B cell (primary cell): ENCODE results near the gene SNTA1. TPM values are rescaled to one million over a fixed set of nuclear protein-coding genes. Genes with fewer than 3 reads are reported as not detected.

Experiments
- ATAC-seq: fragments of 200-7000 bp; cut with Tn5 transposase; one replicate; pipeline ENCODE4 v1.10.0; 2021; ENCODE audit warnings: low read depth, mild to moderate bottlenecking, moderate number of reproducible peaks, moderate library complexity
- CTCF ChIA-PET: fragments of 350-600 bp; sonication (Branson Sonifier 250); formaldehyde crosslinking; loops from one replicate; lab custom pipeline; 2021; ENCODE audit warnings: antibody characterized with exemption, inconsistent platforms; lab: Charles Lee
- POLR2A ChIA-PET: fragments of 350-600 bp; sonication (Branson Sonifier 250); formaldehyde crosslinking; loops from one replicate; lab custom pipeline; 2021; ENCODE audit warnings: antibody characterized with exemption; lab: Charles Lee
- DNase-seq: peaks from one replicate; pipeline ENCODE4 v3.0.0; 2013
- H2AFZ ChIP-seq: 2 replicates; pipeline ENCODE4 v1.6.1; 2012; ENCODE audit warnings: mild to moderate bottlenecking, low read depth, low read length; ENCODE audit not compliant: insufficient read depth, poor library complexity, severe bottlenecking
- H3K27ac ChIP-seq, 2 donors: 1 replicate in 1 of 2; 2 replicates in 1 of 2; pipeline ENCODE4 v1.5.1; 2012 to 2013; ENCODE audit warnings: low read length in 2 of 2, mild to moderate bottlenecking in 2 of 2, moderate library complexity in 1 of 2
- H3K27me3 ChIP-seq, 4 experiments: fragments of 200-600 bp in 1 of 4; sonication (generic) in 1 of 4; replicated peaks in 1 of 4; 1 replicate in 2 of 4; 2 replicates in 2 of 4; pipeline versions ENCODE4 v1.6.1 to v1.7.0; 2013 to 2016; ENCODE audit warnings: low read length in 3 of 4, mild to moderate bottlenecking in 2 of 4, mixed read lengths in 1 of 4, moderate library complexity in 1 of 4; ENCODE audit not compliant: insufficient read depth in 4 of 4, control insufficient read depth in 3 of 4; ENCODE audit errors: control extremely low read depth in 1 of 4
- H3K36me3 ChIP-seq, 2 experiments: replicated peaks in 1 of 2; 1 replicate in 1 of 2; 2 replicates in 1 of 2; pipeline versions ENCODE4 v1.6.1 to v1.7.1; 2013; ENCODE audit warnings: low read length in 1 of 2; ENCODE audit not compliant: insufficient read depth in 2 of 2, control insufficient read depth in 1 of 2; ENCODE audit errors: control extremely low read depth in 1 of 2, extremely low read depth in 1 of 2
- H3K4me1 ChIP-seq, 2 donors: fragments of 200-600 bp in 1 of 2; sonication (generic) in 1 of 2; 1 replicate in 1 of 2; 2 replicates in 1 of 2; pipeline versions ENCODE4 v1.5.1 to v1.6.1; 2013 to 2017; ENCODE audit warnings: low read length in 2 of 2; ENCODE audit not compliant: control insufficient read depth in 2 of 2, insufficient read depth in 2 of 2
- H3K4me2 ChIP-seq: replicated peaks from 2 replicates; pipeline ENCODE3; 2012; ENCODE audit warnings: mild to moderate bottlenecking, low read depth, low read length; ENCODE audit not compliant: poor library complexity, severe bottlenecking
- H3K4me3 ChIP-seq, 5 experiments: fragments of 200-600 bp in 1 of 5; sonication (generic) in 1 of 5; 1 replicate in 3 of 5; 2 replicates in 2 of 5; pipeline versions ENCODE4 v1.5.1 to v1.7.0; 2011 to 2016; ENCODE audit warnings: low read length in 4 of 5, mild to moderate bottlenecking in 4 of 5, low read depth in 2 of 5, control low read depth in 1 of 5, moderate library complexity in 1 of 5; ENCODE audit not compliant: insufficient read depth in 1 of 5; ENCODE audit errors: control extremely low read depth in 1 of 5, extremely low read depth in 1 of 5
- H3K79me2 ChIP-seq: fragments of 200-600 bp; sonication (generic); one replicate; pipeline ENCODE4 v1.6.0; 2016; ENCODE audit warnings: low read length; ENCODE audit not compliant: control insufficient read depth, insufficient read depth
- H3K9ac ChIP-seq: fragments of 200-600 bp; sonication (generic); 2 replicates; pipeline ENCODE4 v1.6.1; 2017; ENCODE audit warnings: mild to moderate bottlenecking, low read length, moderate library complexity
- H3K9me3 ChIP-seq, 3 donors: one replicate each; pipeline versions ENCODE4 v1.6.1 to v1.7.1; 2013; ENCODE audit warnings: low read length in 2 of 3; ENCODE audit not compliant: control insufficient read depth in 2 of 3, insufficient read depth in 1 of 3; ENCODE audit errors: control extremely low read depth in 1 of 3
- H4K20me1 ChIP-seq: 2 replicates; pipeline ENCODE4 v1.6.0; 2012; ENCODE audit warnings: mild to moderate bottlenecking, low read length; ENCODE audit not compliant: insufficient read depth, control insufficient read depth, poor library complexity, severe bottlenecking
- H3K27ac Mint-ChIP-seq: one replicate; pipeline ENCODE4 v1.8.0; 2021; ENCODE audit warnings: mixed read lengths
- H3K27me3 Mint-ChIP-seq: one replicate; pipeline ENCODE4 v1.8.0; 2021; ENCODE audit warnings: mixed read lengths
- H3K4me1 Mint-ChIP-seq: one replicate; pipeline ENCODE4 v1.8.0; 2021; ENCODE audit warnings: mixed read lengths
- H3K4me3 Mint-ChIP-seq: one replicate; pipeline ENCODE4 v1.8.0; 2021; ENCODE audit warnings: mixed read lengths
- H3K9me3 Mint-ChIP-seq: one replicate; pipeline ENCODE4 v1.8.0; 2022; ENCODE audit warnings: mixed read lengths; ENCODE audit not compliant: insufficient read depth
- CTCF ChIP-seq: fragments of 200-600 bp; IDR thresholded peaks from one replicate; pipeline ENCODE4 v1.8.0; 2022; ENCODE audit warnings: antibody characterized with exemption, mild to moderate bottlenecking
- EZH2 ChIP-seq: IDR thresholded peaks from 2 replicates; pipeline ENCODE4 v1.6.1; 2012; ENCODE audit warnings: borderline replicate concordance, low read depth, mild to moderate bottlenecking, moderate library complexity, low read length; ENCODE audit not compliant: insufficient read depth, poor library complexity, severe bottlenecking
- WGBS: methylation state at CpG from one replicate; pipeline ENCODE4 v1.1.5; 2013; ENCODE audit warnings: missing lambda C conversion rate; ENCODE audit not compliant: insufficient coverage; 5-methylcytosine and 5-hydroxymethylcytosine counted together
- intact Hi-C: fragments of 100-400 bp; cut with micrococcal nuclease; formaldehyde crosslinking; loops from one replicate; pipeline ENCODE4 v1.10.0; 2022
- polyA plus RNA-seq: library from polyadenylated mRNA; depleted of rRNA; stranded (reverse); fragments of >200 nt; gene quantifications from 2 replicates; pipeline ENCODE4 v1.2.3, GENCODE V29; 2012
- total RNA-seq, 2 donors: library from RNA; stranded (reverse); fragments of 120-200 nt in 1 of 2; gene quantifications; 1 replicate in 1 of 2; 2 replicates in 1 of 2; pipeline versions ENCODE4 v1.2.3 to v1.2.4, GENCODE V29; 2013 to 2022

SNTA1 gene
- total and polyA plus RNA-seq, 2 donors (not counting 1 experiment from before 2014, with no cell fraction given), result 7.0 to 9.9 TPM

GRCh38 chr20:33394718-33395117 lies 48.8 kb downstream of the SNTA1 start:
- H3K9me3 Mint-ChIP-seq, result no peaks in the 10 kb centered on the region
- H3K4me3 ChIP-seq, result no peak overlapping the region
- H3K27ac ChIP-seq, result no peak overlapping the region
- peaks cover 0 to 2% of the 10 kb centered on the region in 2 donors for H3K4me1 ChIP-seq
- H2AFZ ChIP-seq, result no peak overlapping the region
- TF ChIP-seq CTCF, result no peak
- no peak for TF ChIP-seq EZH2
- DNase-seq (no peak), ATAC-seq (no peak)
- CTCF ChIA-PET, result interaction anchor here (0.6 to 3.9 kb wide), 7 partner anchors 14 to 616 kb away, joined by 3 to 26 read pairs (median 7); no protein-coding TSS in a partner anchor
- peaks cover 2 to 56% of the 10 kb centered on the region in 2 experiments for H3K36me3 ChIP-seq
- intact Hi-C loops, result loop anchor here (1.0 to 5.0 kb wide), 2 partner anchors 49 to 258 kb away; partner anchors contain the start of gene SNTA1
- no peak overlapping the region for H3K9ac ChIP-seq
- no peaks in the 10 kb centered on the region for H3K9me3 ChIP-seq
- no peak overlapping the region for H3K4me3 Mint-ChIP-seq
- H3K27me3 ChIP-seq, result no peaks in the 10 kb centered on the region
- H3K27ac Mint-ChIP-seq, result no peak overlapping the region
- POLR2A ChIA-PET, result interaction anchor here (0.6 kb wide), 1 partner anchor 50 kb away, joined by 4 read pairs; no protein-coding TSS in a partner anchor
- H3K27me3 Mint-ChIP-seq, result no peaks in the 10 kb centered on the region
- peaks cover 38% of the 10 kb centered on the region for H3K79me2 ChIP-seq
- no peak overlapping the region for H3K4me2 ChIP-seq
- 97% methylated on average over 3 of the region's 4 CpGs for WGBS
- peaks cover 29% of the 10 kb centered on the region for H3K4me1 Mint-ChIP-seq
- peaks cover 29% of the 10 kb centered on the region for H4K20me1 ChIP-seq

DNA sequence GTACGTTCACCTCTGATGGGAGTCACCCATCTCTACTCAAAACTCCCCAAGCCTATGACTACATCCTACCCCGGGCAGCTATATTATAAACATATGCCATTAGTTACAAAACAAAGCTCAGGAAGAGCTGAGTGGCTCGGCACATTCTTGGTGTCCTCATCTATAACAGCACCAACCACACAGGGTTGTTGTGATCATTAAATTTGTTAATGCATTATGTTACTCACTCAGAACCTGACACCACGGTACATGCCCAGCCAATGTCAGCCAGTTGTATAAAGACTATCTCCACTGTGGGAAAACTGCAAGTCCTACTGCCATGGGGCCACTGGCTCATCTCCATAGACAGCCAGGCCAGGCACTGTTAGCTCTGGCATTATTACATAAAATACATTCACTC lies 50.0 kb downstream of the SNTA1 start:
- Histone ChIP-seq H3K4me1 (no peaks in the 10 kb centered on the region), H3K4me2 (no peak overlapping the region), H3K27ac (no peak overlapping the region), H3K4me3 (no peak overlapping the region), H3K9ac (no peak overlapping the region), H3K27me3 (no peaks in the 10 kb centered on the region), H3K36me3 (peaks cover 2 to 56% of the 10 kb centered on the region in 2 experiments), H4K20me1 (peaks cover 26% of the 10 kb centered on the region), H3K79me2 (peaks cover 27% of the 10 kb centered on the region), H2AFZ (no peak overlapping the region), H3K9me3 (no peaks in the 10 kb centered on the region)
- ChIA-PET POLR2A (no interaction called here), CTCF (interaction anchor here (0.7 to 3.9 kb wide), 8 partner anchors 15 to 1310 kb away, joined by 3 to 26 read pairs (median 6); no protein-coding TSS in a partner anchor)
- TF ChIP-seq EZH2 (no peak), CTCF (no peak)
- ATAC-seq, result no peak
- H3K9me3 Mint-ChIP-seq, result no peaks in the 10 kb centered on the region
- H3K4me3 Mint-ChIP-seq, result no peak overlapping the region
- no peaks in the 10 kb centered on the region for H3K27me3 Mint-ChIP-seq
- WGBS, result 88% methylated on average over 1 of the region's 4 CpGs
- intact Hi-C loops, result loop anchor here (1.0 to 5.0 kb wide), 2 partner anchors 50 to 259 kb away; partner anchors contain the start of gene SNTA1
- peaks cover 24% of the 10 kb centered on the region for H3K4me1 Mint-ChIP-seq
- no peak overlapping the region for H3K27ac Mint-ChIP-seq
- DNase-seq, result no peak
